Esophagus squamous epithelium (tissue), 4 donors: ENCODE data around the gene DHRSX.

Experiments used
- POLR2A ChIP-seq, 4 donors: fragments of 450-650 bp; IDR thresholded peaks; one replicate each; pipeline ENCODE4 v1.6.1; 2017; ENCODE audit warnings: antibody characterized with exemption in 4 of 4, mild to moderate bottlenecking in 4 of 4, moderate library complexity in 3 of 4
- TF ChIP-seq, protein P1 (sequence below), 6 experiments: fragments of 450-650 bp in 4 of 6; fragments of 200-600 bp in 2 of 6; sonication (generic) in 2 of 6; IDR thresholded peaks; one replicate each; pipeline ENCODE4 v1.5.1; 2016 to 2019; ENCODE audit warnings: antibody characterized with exemption in 6 of 6, mild to moderate bottlenecking in 4 of 6, moderate library complexity in 4 of 6

DNA sequence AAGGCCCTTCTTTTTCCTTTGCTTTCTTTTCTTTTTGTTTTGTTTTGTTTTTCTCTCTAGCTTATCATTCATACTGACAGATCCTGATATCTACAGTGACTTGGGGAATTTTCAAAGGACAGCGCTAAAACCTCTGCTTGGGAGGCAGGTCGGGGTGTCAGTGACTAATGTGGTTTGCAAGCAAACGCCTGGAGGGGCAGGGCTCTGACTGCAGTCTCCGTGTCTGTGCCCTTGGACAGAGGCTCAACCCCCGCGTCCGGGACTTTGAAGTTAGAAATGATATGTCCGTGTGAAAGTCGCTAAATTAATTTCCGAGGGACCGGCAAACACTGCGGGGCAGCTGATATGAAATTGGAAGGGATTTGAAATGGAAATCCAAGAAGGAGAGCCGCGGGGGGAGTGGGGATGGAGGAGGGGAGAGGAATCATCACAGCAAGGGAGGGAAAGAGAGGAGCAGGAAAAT lies 312.4 kb downstream of the DHRSX start:
- TF ChIP-seq, protein P1, sequence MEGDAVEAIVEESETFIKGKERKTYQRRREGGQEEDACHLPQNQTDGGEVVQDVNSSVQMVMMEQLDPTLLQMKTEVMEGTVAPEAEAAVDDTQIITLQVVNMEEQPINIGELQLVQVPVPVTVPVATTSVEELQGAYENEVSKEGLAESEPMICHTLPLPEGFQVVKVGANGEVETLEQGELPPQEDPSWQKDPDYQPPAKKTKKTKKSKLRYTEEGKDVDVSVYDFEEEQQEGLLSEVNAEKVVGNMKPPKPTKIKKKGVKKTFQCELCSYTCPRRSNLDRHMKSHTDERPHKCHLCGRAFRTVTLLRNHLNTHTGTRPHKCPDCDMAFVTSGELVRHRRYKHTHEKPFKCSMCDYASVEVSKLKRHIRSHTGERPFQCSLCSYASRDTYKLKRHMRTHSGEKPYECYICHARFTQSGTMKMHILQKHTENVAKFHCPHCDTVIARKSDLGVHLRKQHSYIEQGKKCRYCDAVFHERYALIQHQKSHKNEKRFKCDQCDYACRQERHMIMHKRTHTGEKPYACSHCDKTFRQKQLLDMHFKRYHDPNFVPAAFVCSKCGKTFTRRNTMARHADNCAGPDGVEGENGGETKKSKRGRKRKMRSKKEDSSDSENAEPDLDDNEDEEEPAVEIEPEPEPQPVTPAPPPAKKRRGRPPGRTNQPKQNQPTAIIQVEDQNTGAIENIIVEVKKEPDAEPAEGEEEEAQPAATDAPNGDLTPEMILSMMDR (IDR thresholded peaks at IDR 0.05), result no peak
- TF ChIP-seq POLR2A (IDR thresholded peaks at IDR 0.05), result no peak
